HCT116 (cell line): Measurements from ENCODE around the gene CYP2D6.
A peak's percentile ranks its signal among the peaks of the same experiment; 100 is the strongest.

Source experiments
- CBX3 ChIP-seq: IDR thresholded peaks from 2 replicates; pipeline ENCODE4 v1.6.1; 2012; ENCODE audit warnings: low read depth
- CEBPB ChIP-seq: IDR thresholded peaks from 2 replicates; pipeline ENCODE4 v1.6.1; 2012; ENCODE audit warnings: low read depth
- EZH2phosphoT487 ChIP-seq: fragments of 200-600 bp; IDR thresholded peaks from 2 replicates; pipeline ENCODE4 v1.6.1; 2018; ENCODE audit warnings: antibody characterized with exemption, borderline replicate concordance
- JUND ChIP-seq: IDR thresholded peaks from 2 replicates; pipeline ENCODE4 v1.6.1; 2012
- POLR2A ChIP-seq: IDR thresholded peaks from 2 replicates; pipeline ENCODE4 v1.7.0; 2011; ENCODE audit warnings: borderline replicate concordance; ENCODE audit not compliant: insufficient read depth, insufficient read length; ENCODE audit errors: extremely low read depth
- RAD21 ChIP-seq: IDR thresholded peaks from 2 replicates; pipeline ENCODE4 v1.6.1; 2012; ENCODE audit warnings: low read depth, mild to moderate bottlenecking
- YY1 ChIP-seq: IDR thresholded peaks from 2 replicates; pipeline ENCODE4 v1.6.1; 2011; ENCODE audit warnings: low read length, low read depth, moderate library complexity, mild to moderate bottlenecking; ENCODE audit not compliant: insufficient replicate concordance; ENCODE audit errors: extremely low read depth
- ZFX ChIP-seq: fragments of 450-650 bp; IDR thresholded peaks from 2 replicates; pipeline ENCODE4 v1.6.1; 2017
- TF ChIP-seq, protein P1 (sequence below), 3 experiments: fragments of 200-600 bp in 1 of 3; sonication (generic) in 1 of 3; IDR thresholded peaks in 2 of 3; conservative IDR thresholded peaks in 1 of 3; 2 replicates each; pipeline ENCODE4 v1.5.1; 2012 to 2017; ENCODE audit warnings: low read depth in 2 of 3, low read length in 2 of 3, antibody characterized with exemption in 1 of 3, borderline replicate concordance in 1 of 3, control low read depth in 1 of 3, mild to moderate bottlenecking in 1 of 3, mixed read lengths in 1 of 3, mixed run types in 1 of 3, moderate library complexity in 1 of 3; ENCODE audit not compliant: insufficient read depth in 1 of 3
- TF ChIP-seq, protein P2 (sequence below): IDR thresholded peaks from 2 replicates; pipeline ENCODE4 v1.6.1; 2012; ENCODE audit warnings: low read depth
- TF ChIP-seq, protein P3 (sequence below): IDR thresholded peaks from 2 replicates; pipeline ENCODE4 v1.6.1; 2012
- TF ChIP-seq, protein P4 (sequence below): IDR thresholded peaks from 2 replicates; pipeline ENCODE4 v1.6.1; 2012
- TF ChIP-seq, protein P5 (sequence below): IDR thresholded peaks from 2 replicates; pipeline ENCODE4 v1.6.1; 2011; ENCODE audit warnings: mild to moderate bottlenecking, low read length, moderate library complexity; ENCODE audit not compliant: insufficient replicate concordance; ENCODE audit errors: extremely low read depth

DNA sequence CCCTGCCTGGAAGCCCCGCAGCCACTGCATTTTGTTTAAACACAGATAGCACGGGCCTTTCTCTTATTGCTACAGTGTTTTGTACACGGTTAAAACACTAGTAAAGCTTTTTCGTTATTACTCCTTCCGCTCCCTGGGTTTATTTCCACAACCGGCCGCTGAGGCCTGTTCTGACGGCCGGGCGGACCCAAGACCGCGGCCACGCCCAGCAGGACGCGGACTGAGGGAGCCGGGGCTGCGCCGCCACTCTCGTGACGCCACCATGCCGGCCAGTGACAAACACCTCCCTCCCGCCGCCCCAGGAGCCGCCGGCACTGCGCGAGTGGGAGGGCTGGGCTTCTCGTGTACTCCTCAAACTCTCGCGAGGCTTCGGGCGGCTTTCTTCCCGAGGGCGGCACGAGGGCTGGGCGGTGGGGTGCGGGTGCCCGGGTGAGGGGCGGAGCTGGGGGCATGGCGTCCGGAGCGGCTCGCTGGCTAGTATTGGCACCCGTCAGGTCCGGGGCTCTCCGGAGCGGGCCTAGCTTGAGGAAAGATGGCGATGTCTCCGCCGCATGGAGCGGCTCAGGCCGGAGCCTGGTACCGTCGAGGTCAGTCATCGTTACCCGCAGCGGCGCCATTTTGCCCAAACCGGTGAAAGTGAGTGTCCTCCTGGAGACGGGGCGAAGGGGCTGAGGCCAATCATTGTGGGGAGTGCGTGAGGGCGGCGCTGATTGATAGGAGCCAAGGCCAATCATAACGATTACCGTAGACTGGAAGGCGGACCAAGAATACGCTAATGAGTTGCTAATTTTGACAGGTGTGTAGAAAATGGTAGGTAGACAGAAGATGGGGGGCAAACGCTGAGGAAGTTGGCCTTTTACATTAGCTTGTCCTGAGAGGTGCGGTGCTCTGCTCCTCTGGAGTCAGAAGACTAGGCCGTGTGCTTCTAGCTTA lies 51.0 kb downstream of the CYP2D6 start, which contains the start of gene SMDT1:
- TF ChIP-seq YY1 = peak; percentile 88
- TF ChIP-seq ZFX = peak; percentile 82
- TF ChIP-seq, protein P1, sequence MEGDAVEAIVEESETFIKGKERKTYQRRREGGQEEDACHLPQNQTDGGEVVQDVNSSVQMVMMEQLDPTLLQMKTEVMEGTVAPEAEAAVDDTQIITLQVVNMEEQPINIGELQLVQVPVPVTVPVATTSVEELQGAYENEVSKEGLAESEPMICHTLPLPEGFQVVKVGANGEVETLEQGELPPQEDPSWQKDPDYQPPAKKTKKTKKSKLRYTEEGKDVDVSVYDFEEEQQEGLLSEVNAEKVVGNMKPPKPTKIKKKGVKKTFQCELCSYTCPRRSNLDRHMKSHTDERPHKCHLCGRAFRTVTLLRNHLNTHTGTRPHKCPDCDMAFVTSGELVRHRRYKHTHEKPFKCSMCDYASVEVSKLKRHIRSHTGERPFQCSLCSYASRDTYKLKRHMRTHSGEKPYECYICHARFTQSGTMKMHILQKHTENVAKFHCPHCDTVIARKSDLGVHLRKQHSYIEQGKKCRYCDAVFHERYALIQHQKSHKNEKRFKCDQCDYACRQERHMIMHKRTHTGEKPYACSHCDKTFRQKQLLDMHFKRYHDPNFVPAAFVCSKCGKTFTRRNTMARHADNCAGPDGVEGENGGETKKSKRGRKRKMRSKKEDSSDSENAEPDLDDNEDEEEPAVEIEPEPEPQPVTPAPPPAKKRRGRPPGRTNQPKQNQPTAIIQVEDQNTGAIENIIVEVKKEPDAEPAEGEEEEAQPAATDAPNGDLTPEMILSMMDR (IDR thresholded peaks at IDR 0.05 in 2 of 3, conservative IDR thresholded peaks at IDR 0.05 in 1 of 3; ENCODE audit: borderline replicate concordance in 1 of 3, insufficient read depth in 1 of 3, low read depth in 2 of 3, low read length in 2 of 3) = no peak
- no peak for TF ChIP-seq EZH2phosphoT487
- TF ChIP-seq, protein P2, sequence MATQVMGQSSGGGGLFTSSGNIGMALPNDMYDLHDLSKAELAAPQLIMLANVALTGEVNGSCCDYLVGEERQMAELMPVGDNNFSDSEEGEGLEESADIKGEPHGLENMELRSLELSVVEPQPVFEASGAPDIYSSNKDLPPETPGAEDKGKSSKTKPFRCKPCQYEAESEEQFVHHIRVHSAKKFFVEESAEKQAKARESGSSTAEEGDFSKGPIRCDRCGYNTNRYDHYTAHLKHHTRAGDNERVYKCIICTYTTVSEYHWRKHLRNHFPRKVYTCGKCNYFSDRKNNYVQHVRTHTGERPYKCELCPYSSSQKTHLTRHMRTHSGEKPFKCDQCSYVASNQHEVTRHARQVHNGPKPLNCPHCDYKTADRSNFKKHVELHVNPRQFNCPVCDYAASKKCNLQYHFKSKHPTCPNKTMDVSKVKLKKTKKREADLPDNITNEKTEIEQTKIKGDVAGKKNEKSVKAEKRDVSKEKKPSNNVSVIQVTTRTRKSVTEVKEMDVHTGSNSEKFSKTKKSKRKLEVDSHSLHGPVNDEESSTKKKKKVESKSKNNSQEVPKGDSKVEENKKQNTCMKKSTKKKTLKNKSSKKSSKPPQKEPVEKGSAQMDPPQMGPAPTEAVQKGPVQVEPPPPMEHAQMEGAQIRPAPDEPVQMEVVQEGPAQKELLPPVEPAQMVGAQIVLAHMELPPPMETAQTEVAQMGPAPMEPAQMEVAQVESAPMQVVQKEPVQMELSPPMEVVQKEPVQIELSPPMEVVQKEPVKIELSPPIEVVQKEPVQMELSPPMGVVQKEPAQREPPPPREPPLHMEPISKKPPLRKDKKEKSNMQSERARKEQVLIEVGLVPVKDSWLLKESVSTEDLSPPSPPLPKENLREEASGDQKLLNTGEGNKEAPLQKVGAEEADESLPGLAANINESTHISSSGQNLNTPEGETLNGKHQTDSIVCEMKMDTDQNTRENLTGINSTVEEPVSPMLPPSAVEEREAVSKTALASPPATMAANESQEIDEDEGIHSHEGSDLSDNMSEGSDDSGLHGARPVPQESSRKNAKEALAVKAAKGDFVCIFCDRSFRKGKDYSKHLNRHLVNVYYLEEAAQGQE = no peak
- no peak for TF ChIP-seq CBX3
- TF ChIP-seq, protein P3, sequence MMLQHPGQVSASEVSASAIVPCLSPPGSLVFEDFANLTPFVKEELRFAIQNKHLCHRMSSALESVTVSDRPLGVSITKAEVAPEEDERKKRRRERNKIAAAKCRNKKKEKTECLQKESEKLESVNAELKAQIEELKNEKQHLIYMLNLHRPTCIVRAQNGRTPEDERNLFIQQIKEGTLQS = no peak
- no peak for TF ChIP-seq CEBPB
- TF ChIP-seq, protein P4, sequence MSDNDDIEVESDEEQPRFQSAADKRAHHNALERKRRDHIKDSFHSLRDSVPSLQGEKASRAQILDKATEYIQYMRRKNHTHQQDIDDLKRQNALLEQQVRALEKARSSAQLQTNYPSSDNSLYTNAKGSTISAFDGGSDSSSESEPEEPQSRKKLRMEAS = peak; percentile 95
- TF ChIP-seq, protein P5, sequence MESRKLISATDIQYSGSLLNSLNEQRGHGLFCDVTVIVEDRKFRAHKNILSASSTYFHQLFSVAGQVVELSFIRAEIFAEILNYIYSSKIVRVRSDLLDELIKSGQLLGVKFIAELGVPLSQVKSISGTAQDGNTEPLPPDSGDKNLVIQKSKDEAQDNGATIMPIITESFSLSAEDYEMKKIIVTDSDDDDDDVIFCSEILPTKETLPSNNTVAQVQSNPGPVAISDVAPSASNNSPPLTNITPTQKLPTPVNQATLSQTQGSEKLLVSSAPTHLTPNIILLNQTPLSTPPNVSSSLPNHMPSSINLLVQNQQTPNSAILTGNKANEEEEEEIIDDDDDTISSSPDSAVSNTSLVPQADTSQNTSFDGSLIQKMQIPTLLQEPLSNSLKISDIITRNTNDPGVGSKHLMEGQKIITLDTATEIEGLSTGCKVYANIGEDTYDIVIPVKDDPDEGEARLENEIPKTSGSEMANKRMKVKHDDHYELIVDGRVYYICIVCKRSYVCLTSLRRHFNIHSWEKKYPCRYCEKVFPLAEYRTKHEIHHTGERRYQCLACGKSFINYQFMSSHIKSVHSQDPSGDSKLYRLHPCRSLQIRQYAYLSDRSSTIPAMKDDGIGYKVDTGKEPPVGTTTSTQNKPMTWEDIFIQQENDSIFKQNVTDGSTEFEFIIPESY = peak; percentile 93
- TF ChIP-seq POLR2A = peak; percentile 67
- no peak for TF ChIP-seq JUND
- TF ChIP-seq RAD21 = no peak
